AG09319 (cell line): ENCODE data around the gene RO60.
A peak's percentile ranks its signal among the peaks of the same experiment; 100 is the strongest.
"Not testable (repeated sequence)": the region's sequence is repeated elsewhere in the genome, so short reads cannot be mapped to it uniquely, and the experiment has no call there.

ENCODE experiments used
- DNase-seq: peaks from one replicate; pipeline ENCODE4 v3.0.0-alpha.2; 2010; ENCODE audit warnings: low read depth; ENCODE audit errors: extremely low read depth
- TF ChIP-seq, protein P1 (sequence below): IDR thresholded peaks from 2 replicates; pipeline ENCODE4 v1.5.1; 2011; ENCODE audit warnings: low read depth, mild to moderate bottlenecking, inconsistent platforms, low read length, moderate library complexity

RO60 gene

DNA sequence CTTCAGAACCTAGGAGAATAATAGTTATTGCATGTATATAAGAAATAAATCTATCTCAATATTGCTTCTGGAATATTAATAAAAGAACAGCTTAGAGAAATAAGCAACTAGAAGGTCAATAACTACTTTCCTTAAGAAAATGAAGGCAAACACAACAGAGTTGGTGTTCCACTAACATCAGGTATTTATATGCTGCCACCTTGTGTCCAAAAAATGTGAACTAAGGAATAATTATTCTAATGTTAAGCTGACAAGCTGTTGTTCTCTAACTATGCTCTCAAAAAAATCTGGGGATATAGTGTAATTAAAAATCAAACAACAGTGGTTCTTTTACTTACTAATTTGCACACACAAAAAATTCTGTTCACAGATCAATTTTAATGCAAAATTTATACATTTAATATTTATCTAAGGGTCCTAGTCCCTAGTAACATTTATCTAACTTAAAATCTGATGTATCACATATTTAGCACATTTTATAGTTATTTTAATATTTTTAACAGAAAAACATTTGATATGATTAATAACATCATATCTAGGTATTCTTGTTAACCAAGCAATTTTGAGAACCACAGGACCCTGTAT lies 39.9 kb upstream of the RO60 start:
- TF ChIP-seq, protein P1, sequence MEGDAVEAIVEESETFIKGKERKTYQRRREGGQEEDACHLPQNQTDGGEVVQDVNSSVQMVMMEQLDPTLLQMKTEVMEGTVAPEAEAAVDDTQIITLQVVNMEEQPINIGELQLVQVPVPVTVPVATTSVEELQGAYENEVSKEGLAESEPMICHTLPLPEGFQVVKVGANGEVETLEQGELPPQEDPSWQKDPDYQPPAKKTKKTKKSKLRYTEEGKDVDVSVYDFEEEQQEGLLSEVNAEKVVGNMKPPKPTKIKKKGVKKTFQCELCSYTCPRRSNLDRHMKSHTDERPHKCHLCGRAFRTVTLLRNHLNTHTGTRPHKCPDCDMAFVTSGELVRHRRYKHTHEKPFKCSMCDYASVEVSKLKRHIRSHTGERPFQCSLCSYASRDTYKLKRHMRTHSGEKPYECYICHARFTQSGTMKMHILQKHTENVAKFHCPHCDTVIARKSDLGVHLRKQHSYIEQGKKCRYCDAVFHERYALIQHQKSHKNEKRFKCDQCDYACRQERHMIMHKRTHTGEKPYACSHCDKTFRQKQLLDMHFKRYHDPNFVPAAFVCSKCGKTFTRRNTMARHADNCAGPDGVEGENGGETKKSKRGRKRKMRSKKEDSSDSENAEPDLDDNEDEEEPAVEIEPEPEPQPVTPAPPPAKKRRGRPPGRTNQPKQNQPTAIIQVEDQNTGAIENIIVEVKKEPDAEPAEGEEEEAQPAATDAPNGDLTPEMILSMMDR = peak; percentile 38
- DNase-seq = peak; percentile 31

DNA sequence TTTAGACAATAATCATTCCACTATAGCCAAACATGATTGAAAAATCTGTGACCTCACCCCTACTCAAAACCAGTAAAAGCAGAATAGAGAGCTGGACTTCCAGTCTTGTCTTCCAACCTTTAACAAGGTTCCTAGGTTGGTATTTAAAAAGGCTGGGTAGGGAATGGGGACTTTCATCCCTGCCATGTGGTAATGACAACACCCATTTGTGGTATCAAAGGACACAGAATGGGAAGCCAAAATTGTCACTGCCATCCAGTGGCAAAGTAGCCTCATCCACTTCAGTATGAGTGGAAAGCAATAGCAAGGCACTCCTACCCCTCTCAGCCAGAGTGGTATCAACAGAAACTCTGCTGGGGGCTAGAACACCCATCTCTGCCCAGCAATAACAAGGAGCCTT lies 34.2 kb upstream of the RO60 start:
- no peak for DNase-seq
- TF ChIP-seq, protein P1 = no peak

DNA sequence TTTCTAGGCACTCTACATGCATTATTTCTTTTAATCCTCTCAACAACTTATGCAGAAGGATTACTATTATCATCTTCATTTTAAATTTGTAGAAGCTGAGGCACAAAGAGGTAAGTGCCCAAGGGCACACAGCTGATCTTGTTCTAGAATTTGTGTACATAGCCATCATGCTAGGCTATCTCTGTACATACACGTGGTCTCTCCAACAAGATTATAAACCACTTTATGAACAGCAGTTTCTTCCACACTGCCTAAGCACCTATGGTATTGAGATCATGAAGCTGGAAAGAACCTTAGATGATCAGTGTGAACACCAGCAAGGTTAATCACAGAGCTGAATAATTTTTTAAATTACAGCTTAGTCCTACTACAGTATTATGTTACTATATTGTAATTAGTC lies 29.1 kb upstream of the RO60 start:
- TF ChIP-seq, protein P1 = no peak

GRCh38 chr1:193031431-193031830 lies 28.0 kb upstream of the RO60 start:
- no peak for DNase-seq
- TF ChIP-seq, protein P1 = peak; percentile 23

More for the DNA sequence above, 29.1 kb upstream of the RO60 start:
- no peak for DNase-seq

DNA sequence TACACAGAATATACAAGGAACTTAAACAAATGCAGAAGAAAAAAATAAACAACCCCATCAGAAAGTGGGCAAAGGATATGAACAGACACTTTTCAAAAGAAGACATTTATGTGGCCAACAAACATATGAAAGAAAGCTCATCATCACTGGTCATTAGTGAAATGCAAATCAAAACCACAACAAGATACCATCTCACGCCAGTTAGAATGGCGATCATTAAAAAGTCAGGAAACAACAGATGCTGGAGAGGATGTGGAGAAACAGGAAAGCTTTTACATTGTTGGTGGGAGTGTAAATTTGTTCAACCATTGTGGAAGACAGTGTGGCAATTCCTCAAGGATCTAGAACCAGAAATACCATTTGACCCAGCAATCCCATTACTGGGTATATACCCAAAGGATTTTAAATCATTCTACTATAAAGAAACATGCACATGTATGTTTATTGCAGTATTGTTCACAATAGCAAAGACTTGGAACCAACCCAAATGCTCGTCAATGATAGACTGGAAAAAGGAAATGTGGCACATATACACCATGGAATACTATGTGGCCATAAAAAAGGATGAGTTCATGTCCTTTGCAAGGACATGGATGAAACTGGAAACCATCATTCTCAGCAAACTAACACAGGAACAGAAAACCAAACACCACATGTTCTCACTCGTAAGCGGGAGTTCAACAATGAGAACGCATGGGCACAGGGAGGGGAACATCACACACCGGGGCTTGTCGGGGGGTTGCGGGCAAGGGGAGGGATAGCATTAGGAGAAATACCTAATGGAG lies 26.6 kb upstream of the RO60 start:
- not testable (repeated sequence) for DNase-seq

- DNase-seq = no peak
- TF ChIP-seq, protein P1 = no peak
Measured at GRCh38 chr1:193033610-193034009, 25.8 kb upstream of the RO60 start.

DNA sequence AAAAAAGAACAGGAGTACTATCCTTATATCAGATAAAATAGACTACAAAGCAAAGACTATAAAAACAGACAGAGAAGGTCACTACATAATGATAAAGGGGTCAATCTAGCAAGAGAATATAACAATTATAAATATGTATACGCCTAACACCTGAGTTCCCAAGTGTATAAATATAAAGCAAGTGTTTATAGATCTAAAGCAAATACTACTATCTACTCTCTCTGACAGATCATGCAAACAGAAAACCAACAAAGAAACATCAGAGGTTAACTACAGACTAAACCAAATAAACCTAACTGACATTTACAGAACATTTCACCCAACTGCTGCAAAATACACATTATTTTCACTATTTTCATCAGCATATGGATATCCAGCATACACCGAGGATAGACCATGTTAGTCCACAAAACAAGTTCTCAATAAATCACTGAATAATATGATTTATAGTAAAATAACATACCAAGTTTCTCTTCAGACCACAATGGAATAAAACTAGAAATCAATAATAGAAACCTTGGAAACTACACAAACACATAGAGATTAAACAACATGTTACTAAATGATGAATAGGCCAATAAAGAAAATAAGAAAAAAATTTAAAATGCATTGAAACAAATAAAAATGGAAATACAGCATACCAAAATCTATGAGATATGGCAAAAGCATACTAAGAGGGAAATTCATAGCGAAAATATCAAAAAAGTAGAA lies 22.9 kb upstream of the RO60 start:
- TF ChIP-seq, protein P1 = no peak
- DNase-seq = no peak
